Neuronal stem cell (in vitro differentiated cells): Measurements from ENCODE around the gene NGEF.

Source experiments
- DNase-seq: peaks from one replicate; pipeline ENCODE4 v3.0.0-alpha.2; 2013; ENCODE audit warnings: low spot score
- H2AFZ ChIP-seq: one replicate; pipeline ENCODE4 v1.6.1; 2013; ENCODE audit warnings: mild to moderate bottlenecking, low read length, inconsistent platforms
- H2AK5ac ChIP-seq: 2 replicates; pipeline ENCODE4 v1.6.1; 2013; ENCODE audit warnings: low read depth, mild to moderate bottlenecking, inconsistent platforms, low read length, moderate library complexity, mixed read lengths
- H2BK120ac ChIP-seq: 2 replicates; pipeline ENCODE4 v1.6.1; 2013; ENCODE audit warnings: low read depth, mild to moderate bottlenecking, inconsistent platforms, low read length, moderate library complexity, mixed read lengths
- H2BK12ac ChIP-seq: one replicate; pipeline ENCODE4 v1.6.1; 2013; ENCODE audit warnings: low read length, inconsistent platforms
- H2BK15ac ChIP-seq: 2 replicates; pipeline ENCODE4 v1.6.1; 2013; ENCODE audit warnings: mild to moderate bottlenecking, low read length, inconsistent platforms, mixed read lengths
- H2BK5ac ChIP-seq: one replicate; pipeline ENCODE4 v1.6.1; 2013; ENCODE audit warnings: inconsistent platforms, mild to moderate bottlenecking, low read length, moderate library complexity
- H3K14ac ChIP-seq: one replicate; pipeline ENCODE4 v1.6.1; 2013; ENCODE audit warnings: low read length, inconsistent platforms
- H3K18ac ChIP-seq: 2 replicates; pipeline ENCODE4 v1.6.1; 2013; ENCODE audit warnings: low read length, inconsistent platforms
- H3K23ac ChIP-seq: 2 replicates; pipeline ENCODE4 v1.6.1; 2013; ENCODE audit warnings: low read depth, mild to moderate bottlenecking, mixed read lengths, low read length, inconsistent platforms; ENCODE audit not compliant: poor library complexity
- H3K27ac ChIP-seq: replicated peaks from 3 replicates; pipeline ENCODE4 v1.5.1; 2013; ENCODE audit warnings: low read length, inconsistent platforms
- H3K27me3 ChIP-seq, 3 experiments: 2 replicates each; pipeline ENCODE4 v1.6.1; 2013; ENCODE audit warnings: low read length in 3 of 3, mild to moderate bottlenecking in 2 of 3, inconsistent platforms in 1 of 3, low read depth in 1 of 3, mixed read lengths in 1 of 3, moderate library complexity in 1 of 3; ENCODE audit not compliant: control insufficient read depth in 3 of 3, insufficient read depth in 3 of 3
- H3K36me3 ChIP-seq, 2 donors: replicated peaks in 1 of 2; 2 replicates each; pipeline ENCODE4 v1.6.1; 2013; ENCODE audit warnings: low read length in 2 of 2; ENCODE audit not compliant: control insufficient read depth in 2 of 2, insufficient read depth in 2 of 2
- H3K4ac ChIP-seq: 2 replicates; pipeline ENCODE4 v1.6.1; 2013; ENCODE audit warnings: inconsistent platforms, mild to moderate bottlenecking, low read length, moderate library complexity
- H3K4me1 ChIP-seq, 2 donors: 1 replicate in 1 of 2; 2 replicates in 1 of 2; pipeline ENCODE4 v1.6.1; 2013; ENCODE audit warnings: low read length in 2 of 2, low read depth in 1 of 2; ENCODE audit not compliant: control insufficient read depth in 2 of 2, insufficient read depth in 1 of 2
- H3K4me2 ChIP-seq: one replicate; pipeline ENCODE4 v1.6.1; 2013; ENCODE audit warnings: mild to moderate bottlenecking, low read length, inconsistent platforms; ENCODE audit not compliant: insufficient read depth, poor library complexity, severe bottlenecking
- H3K4me3 ChIP-seq, 2 donors: 2 replicates each; pipeline ENCODE4 v1.5.1; 2013; ENCODE audit warnings: low read length in 2 of 2, mild to moderate bottlenecking in 2 of 2, inconsistent platforms in 1 of 2, moderate library complexity in 1 of 2
- H3K79me1 ChIP-seq: one replicate; pipeline ENCODE4 v1.6.1; 2013; ENCODE audit warnings: low read depth, mild to moderate bottlenecking, inconsistent platforms, low read length, moderate library complexity
- H3K9ac ChIP-seq: one replicate; pipeline ENCODE4 v1.6.1; 2013; ENCODE audit warnings: mild to moderate bottlenecking, low read depth, low read length, inconsistent platforms; ENCODE audit not compliant: poor library complexity
- H3K9me3 ChIP-seq, 2 donors: replicated peaks in 1 of 2; 2 replicates each; pipeline versions ENCODE3 to v1.6.1; 2013; ENCODE audit warnings: low read length in 2 of 2, mild to moderate bottlenecking in 2 of 2, inconsistent platforms in 1 of 2, low read depth in 1 of 2, mixed read lengths in 1 of 2, moderate library complexity in 1 of 2; ENCODE audit not compliant: control insufficient read depth in 2 of 2, insufficient read depth in 1 of 2
- H4K8ac ChIP-seq: one replicate; pipeline ENCODE4 v1.6.1; 2013; ENCODE audit warnings: low read depth, mild to moderate bottlenecking, inconsistent platforms, low read length, moderate library complexity
- H4K91ac ChIP-seq: one replicate; pipeline ENCODE4 v1.6.1; 2013; ENCODE audit warnings: low read length, low read depth, mild to moderate bottlenecking, inconsistent platforms; ENCODE audit not compliant: poor library complexity
- whole genome bisulfite sequencing, 2 donors: extraction: QIAGEN DNeasy Blood & Tissue Kit; methylation state at CpG; one replicate each; pipeline ENCODE4 v1.1.7; 2013; ENCODE audit warnings: missing lambda C conversion rate in 2 of 2, mixed read lengths in 1 of 2; ENCODE audit not compliant: insufficient read length in 2 of 2, insufficient replicate concordance in 1 of 2; ENCODE audit errors: extremely low coverage in 2 of 2; 5-methylcytosine and 5-hydroxymethylcytosine counted together

NGEF gene

DNA sequence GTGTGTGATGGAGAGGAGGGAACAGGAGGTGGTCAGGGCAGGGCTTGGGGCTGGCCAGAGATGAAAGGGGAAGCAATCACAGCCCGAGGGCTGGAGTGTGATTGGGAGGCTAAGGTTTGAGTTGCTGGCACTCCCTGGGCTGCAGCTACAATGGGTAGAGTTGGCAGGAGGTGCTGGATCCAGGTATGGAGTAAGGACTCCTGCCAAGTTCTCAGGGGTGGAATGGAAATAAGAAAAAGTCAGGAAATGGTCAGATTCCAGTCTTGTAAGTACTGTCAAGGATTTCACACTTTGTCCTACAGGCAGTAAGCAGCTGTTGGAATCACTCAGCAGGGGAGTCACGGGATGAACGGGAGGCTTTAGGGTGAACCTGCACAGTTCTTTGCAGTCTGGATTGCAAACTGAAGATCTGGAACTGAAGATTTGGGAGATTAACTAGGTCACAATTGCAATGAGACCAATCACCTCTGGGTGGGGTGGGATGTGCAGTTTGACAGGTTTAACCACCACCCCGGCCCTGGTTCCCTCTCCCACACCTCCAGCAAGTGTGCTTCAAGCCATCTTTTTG, 36.2 kb upstream of the NGEF start:
- no peak overlapping the region for H3K23ac ChIP-seq
- H2BK12ac ChIP-seq, result no peak overlapping the region
- no peak overlapping the region for H2BK5ac ChIP-seq
- H2AFZ ChIP-seq, result no peak overlapping the region
- H2BK15ac ChIP-seq, result peak overlapping the region; percentile 53
- no peak overlapping the region for H3K4me2 ChIP-seq
- no peak overlapping the region for H3K4ac ChIP-seq
- H4K8ac ChIP-seq, result no peak overlapping the region
- no peak overlapping the region for H3K4me3 ChIP-seq
- H3K14ac ChIP-seq, result no peak overlapping the region
- H4K91ac ChIP-seq, result no peak overlapping the region
- no peak overlapping the region for H2BK120ac ChIP-seq
- no CpG with 5 or more reads among the region's 4 CpGs for WGBS, 2 donors
- no peak overlapping the region for H3K9ac ChIP-seq
- peaks cover 0 to 29% (median 3%) of the 10 kb centered on the region in 3 experiments for H3K27me3 ChIP-seq
- peaks cover 0 to 6% of the 10 kb centered on the region in 2 donors for H3K4me1 ChIP-seq
- H3K18ac ChIP-seq, result peak overlapping the region; percentile 66
- H3K27ac ChIP-seq, result no peak overlapping the region
- H3K36me3 ChIP-seq, result no peaks in the 10 kb centered on the region
- no peak overlapping the region for H2AK5ac ChIP-seq
- DNase-seq, result no peak
- no peaks in the 10 kb centered on the region for H3K9me3 ChIP-seq
- H3K79me1 ChIP-seq, result no peaks in the 10 kb centered on the region

- Histone ChIP-seq H3K36me3 (no peaks in the 10 kb centered on the region), H3K18ac (peak overlapping the region; percentile 66), H3K9ac (no peak overlapping the region), H3K9me3 (no peaks in the 10 kb centered on the region), H2BK12ac (no peak overlapping the region), H3K4me3 (no peak overlapping the region), H2AFZ (no peak overlapping the region), H2BK5ac (no peak overlapping the region), H3K14ac (no peak overlapping the region), H3K79me1 (no peaks in the 10 kb centered on the region), H2BK120ac (no peak overlapping the region), H3K4me1 (peaks cover 0 to 6% of the 10 kb centered on the region in 2 donors), H4K8ac (no peak overlapping the region), H4K91ac (no peak overlapping the region), H3K4ac (no peak overlapping the region), H3K23ac (no peak overlapping the region), H3K27me3 (peaks cover 0 to 32% (median 3%) of the 10 kb centered on the region in 3 experiments), H3K27ac (no peak overlapping the region), H2BK15ac (peak overlapping the region; percentile 53), H2AK5ac (no peak overlapping the region), H3K4me2 (no peak overlapping the region)
- WGBS, 2 donors, result 100% methylated on average over 1 of the region's 10 CpGs; no CpG with 5 or more reads in 1 of the 2 donors
- no peak for DNase-seq
These were observed 35.6 kb upstream of the NGEF start for GRCh38 chr2:233048569-233049193.

GRCh38 chr2:233047667-233048066, 34.6 kb upstream of the NGEF start:
- H3K23ac ChIP-seq, result no peak overlapping the region
- H3K79me1 ChIP-seq, result no peaks in the 10 kb centered on the region
- H3K36me3 ChIP-seq, result no peaks in the 10 kb centered on the region
- H2BK120ac ChIP-seq, result no peak overlapping the region
- no peak overlapping the region for H2AK5ac ChIP-seq
- WGBS, 2 donors, result no CpG with 5 or more reads among the region's 9 CpGs
- no peak overlapping the region for H2AFZ ChIP-seq
- no peak overlapping the region for H4K91ac ChIP-seq
- no peak overlapping the region for H3K14ac ChIP-seq
- no peak overlapping the region for H3K4ac ChIP-seq
- H3K9me3 ChIP-seq, result no peaks in the 10 kb centered on the region
- H3K4me2 ChIP-seq, result no peak overlapping the region
- no peak overlapping the region for H3K27ac ChIP-seq
- no peak overlapping the region for H3K9ac ChIP-seq
- no peak overlapping the region for H4K8ac ChIP-seq
- peaks cover 0 to 6% of the 10 kb centered on the region in 2 donors for H3K4me1 ChIP-seq
- H3K4me3 ChIP-seq, result no peak overlapping the region
- DNase-seq, result no peak
- H2BK12ac ChIP-seq, result no peak overlapping the region
- H2BK5ac ChIP-seq, result no peak overlapping the region
- H3K27me3 ChIP-seq, result peaks cover 0 to 29% (median 3%) of the 10 kb centered on the region in 3 experiments
- H2BK15ac ChIP-seq, result no peak overlapping the region
- no peak overlapping the region for H3K18ac ChIP-seq

DNA sequence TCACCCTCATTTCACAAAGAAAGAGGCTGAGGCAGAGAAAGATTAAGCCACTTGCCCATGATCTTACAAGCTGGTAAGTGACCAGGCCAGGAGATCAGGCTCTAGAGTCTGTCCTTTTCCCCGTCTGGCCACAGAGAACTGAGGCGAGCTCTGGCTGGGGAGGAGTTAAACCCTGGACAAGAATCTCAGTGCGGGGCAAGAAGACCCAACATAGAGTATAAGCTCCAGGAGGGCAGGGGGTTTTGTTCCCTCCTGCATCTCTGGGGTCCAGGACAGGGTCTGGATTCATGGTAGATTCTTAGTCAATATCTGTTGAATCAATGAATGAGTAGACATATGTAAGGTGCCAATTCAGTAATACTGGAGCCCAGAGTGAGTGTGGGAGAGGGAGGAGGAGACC, 34.1 kb upstream of the NGEF start:
- no peak overlapping the region for H3K4ac ChIP-seq
- no peak overlapping the region for H2BK120ac ChIP-seq
- no peak overlapping the region for H2BK12ac ChIP-seq
- H3K4me3 ChIP-seq, result no peak overlapping the region
- H3K4me2 ChIP-seq, result no peak overlapping the region
- no peaks in the 10 kb centered on the region for H3K36me3 ChIP-seq
- no peak overlapping the region for H2AK5ac ChIP-seq
- H3K27ac ChIP-seq, result no peak overlapping the region
- peaks cover 0 to 6% of the 10 kb centered on the region in 2 donors for H3K4me1 ChIP-seq
- no peaks in the 10 kb centered on the region for H3K79me1 ChIP-seq
- no peak overlapping the region for H4K8ac ChIP-seq
- H3K9me3 ChIP-seq, result no peaks in the 10 kb centered on the region
- no peak overlapping the region for H3K23ac ChIP-seq
- no peak overlapping the region for H2BK5ac ChIP-seq
- H3K27me3 ChIP-seq, result peaks cover 0 to 29% (median 3%) of the 10 kb centered on the region in 3 experiments
- no CpG with 5 or more reads among the region's 3 CpGs for WGBS, 2 donors
- no peak overlapping the region for H3K14ac ChIP-seq
- H4K91ac ChIP-seq, result no peak overlapping the region
- no peak for DNase-seq
- H3K9ac ChIP-seq, result no peak overlapping the region
- H2BK15ac ChIP-seq, result no peak overlapping the region
- H3K18ac ChIP-seq, result no peak overlapping the region
- no peak overlapping the region for H2AFZ ChIP-seq
